H1 (cell line): Measurements from ENCODE around the gene CDC42EP1. TPM values are rescaled to one million over a fixed set of nuclear protein-coding genes. Genes with fewer than 3 reads are reported as not detected.

ENCODE experiments used
- CTCF ChIA-PET: fragments of 300-600 bp; sonication (Branson Sonifier 250); formaldehyde crosslinking; loops from one replicate; lab custom pipeline; 2021; ENCODE audit not compliant: partially characterized antibody; lab: Charles Lee
- POLR2A ChIA-PET: fragments of 300-600 bp; sonication (Branson Sonifier 250); formaldehyde crosslinking; loops from one replicate; lab custom pipeline; 2021; ENCODE audit warnings: inconsistent platforms; ENCODE audit not compliant: partially characterized antibody; lab: Charles Lee
- DNase-seq, 2 experiments: peaks; one replicate each; pipeline versions ENCODE4 v3.0.0 to v3.0.0-alpha.2; 2010 to 2022; ENCODE audit warnings: low spot score in 2 of 2, low read depth in 1 of 2, mixed read lengths in 1 of 2
- FAIRE-seq: peaks from 2 replicates; lab custom pipeline; 2011; peaks lifted over from hg19 to GRCh38; lab: Jason Lieb, UNC
- H2AFZ ChIP-seq: 2 replicates; pipeline ENCODE4 v1.8.1; 2012; ENCODE audit warnings: low read length, inconsistent platforms
- H2AK5ac ChIP-seq: 2 replicates; pipeline ENCODE4 v1.6.1; 2013; ENCODE audit warnings: low read depth, low read length
- H2BK120ac ChIP-seq: replicated peaks from 2 replicates; pipeline ENCODE3; 2013; ENCODE audit warnings: low read depth, low read length, inconsistent platforms
- H2BK12ac ChIP-seq: 2 replicates; pipeline ENCODE4 v1.6.1; 2013; ENCODE audit warnings: low read depth, low read length
- H2BK15ac ChIP-seq: 2 replicates; pipeline ENCODE4 v1.6.1; 2013; ENCODE audit warnings: low read length
- H2BK20ac ChIP-seq: 2 replicates; pipeline ENCODE4 v1.6.1; 2013; ENCODE audit warnings: low read length
- H2BK5ac ChIP-seq: 2 replicates; pipeline ENCODE4 v1.6.1; 2013; ENCODE audit warnings: low read depth, low read length
- H3K14ac ChIP-seq: 2 replicates; pipeline ENCODE4 v1.6.1; 2013; ENCODE audit warnings: inconsistent platforms; ENCODE audit not compliant: insufficient read length
- H3K18ac ChIP-seq: 2 replicates; pipeline ENCODE4 v1.6.1; 2013; ENCODE audit warnings: low read length; ENCODE audit errors: extremely low read depth
- H3K23ac ChIP-seq: 2 replicates; pipeline ENCODE4 v1.6.1; 2013; ENCODE audit warnings: inconsistent platforms; ENCODE audit not compliant: insufficient read length
- H3K23me2 ChIP-seq: 2 replicates; pipeline ENCODE4 v1.6.1; 2013; ENCODE audit warnings: low read depth, low read length
- H3K27ac ChIP-seq: 2 replicates; pipeline ENCODE4 v1.6.1; 2011; ENCODE audit warnings: low read depth, low read length, inconsistent platforms
- H3K27me3 ChIP-seq, 4 experiments: replicated peaks in 1 of 4; 1 replicate in 1 of 4; 2 replicates in 3 of 4; pipeline versions ENCODE4 v1.6.1 to v1.8.1; 2011 to 2013; ENCODE audit warnings: low read length in 3 of 4, mild to moderate bottlenecking in 3 of 4, inconsistent platforms in 2 of 4, mixed read lengths in 2 of 4, moderate library complexity in 1 of 4; ENCODE audit not compliant: control insufficient read depth in 3 of 4, insufficient read depth in 3 of 4; ENCODE audit errors: extremely low read depth in 1 of 4
- H3K36me3 ChIP-seq, 4 experiments: 2 replicates each; pipeline versions ENCODE4 v1.6.1 to v1.8.1; 2011 to 2013; ENCODE audit warnings: mild to moderate bottlenecking in 4 of 4, low read length in 3 of 4, moderate library complexity in 2 of 4, control low read depth in 1 of 4, inconsistent platforms in 1 of 4; ENCODE audit not compliant: insufficient read depth in 4 of 4, control insufficient read depth in 2 of 4
- H3K4ac ChIP-seq: replicated peaks from 2 replicates; pipeline ENCODE3; 2013; ENCODE audit warnings: low read length, low read depth, mixed read lengths, inconsistent platforms; ENCODE audit not compliant: insufficient read length
- H3K4me1 ChIP-seq, 4 experiments: replicated peaks in 1 of 4; 1 replicate in 1 of 4; 2 replicates in 3 of 4; pipeline versions ENCODE4 v1.6.1 to v1.8.1; 2011 to 2013; ENCODE audit warnings: low read length in 3 of 4, inconsistent platforms in 2 of 4, mixed read lengths in 1 of 4; ENCODE audit not compliant: insufficient read depth in 4 of 4, control insufficient read depth in 3 of 4
- H3K4me2 ChIP-seq, 2 experiments: 2 replicates each; pipeline versions ENCODE4 v1.6.1 to v1.8.1; 2011 to 2013; ENCODE audit warnings: low read depth in 2 of 2, low read length in 2 of 2, control low read depth in 1 of 2, inconsistent platforms in 1 of 2, mild to moderate bottlenecking in 1 of 2; ENCODE audit not compliant: insufficient read depth in 1 of 2
- H3K4me3 ChIP-seq, 4 experiments: fragments of 200-600, 300-600 bp in 1 of 4; sonication (generic), shearing (Covaris generic), sonication (Bioruptor Twin) in 1 of 4; 2 replicates each; pipeline versions ENCODE4 v1.5.1 to v1.8.1; 2011 to 2016; ENCODE audit warnings: low read length in 4 of 4, low read depth in 3 of 4, control low read depth in 2 of 4, inconsistent platforms in 2 of 4, mild to moderate bottlenecking in 2 of 4, mixed read lengths in 1 of 4, moderate library complexity in 1 of 4; ENCODE audit not compliant: insufficient read depth in 2 of 4; ENCODE audit errors: extremely low read depth in 1 of 4
- H3K56ac ChIP-seq: replicated peaks from 2 replicates; pipeline ENCODE3; 2013; ENCODE audit warnings: low read depth, mild to moderate bottlenecking, mixed read lengths, low read length, inconsistent platforms; ENCODE audit not compliant: insufficient read length
- H3K79me1 ChIP-seq: 2 replicates; pipeline ENCODE4 v1.6.1; 2013; ENCODE audit warnings: low read depth, low read length, control low read depth
- H3K79me2 ChIP-seq, 2 experiments: 2 replicates each; pipeline versions ENCODE4 v1.6.1 to v1.8.1; 2012 to 2013; ENCODE audit warnings: low read length in 2 of 2, mild to moderate bottlenecking in 2 of 2, inconsistent platforms in 1 of 2; ENCODE audit not compliant: insufficient read depth in 2 of 2, control insufficient read depth in 1 of 2
- H3K9ac ChIP-seq, 4 experiments: replicated peaks in 1 of 4; 1 replicate in 1 of 4; 2 replicates in 3 of 4; pipeline versions ENCODE4 v1.6.1 to v1.8.1; 2011 to 2013; ENCODE audit warnings: low read depth in 3 of 4, low read length in 3 of 4, control low read depth in 2 of 4, mild to moderate bottlenecking in 2 of 4, moderate library complexity in 2 of 4, inconsistent platforms in 1 of 4; ENCODE audit errors: extremely low read depth in 1 of 4
- H3K9me3 ChIP-seq, 2 experiments: 2 replicates each; pipeline versions ENCODE4 v1.6.1 to v1.8.1; 2012 to 2013; ENCODE audit warnings: mild to moderate bottlenecking in 2 of 2, moderate library complexity in 2 of 2, control low read depth in 1 of 2, inconsistent platforms in 1 of 2, low read depth in 1 of 2, low read length in 1 of 2, mixed read lengths in 1 of 2; ENCODE audit not compliant: insufficient read depth in 2 of 2
- H4K20me1 ChIP-seq, 2 experiments: replicated peaks in 1 of 2; 2 replicates each; pipeline versions ENCODE3 to v1.8.1; 2011 to 2013; ENCODE audit warnings: inconsistent platforms in 2 of 2, low read length in 2 of 2, mild to moderate bottlenecking in 1 of 2; ENCODE audit not compliant: insufficient read depth in 2 of 2, control insufficient read depth in 1 of 2
- H4K5ac ChIP-seq: 2 replicates; pipeline ENCODE4 v1.6.1; 2013; ENCODE audit warnings: low read length, low read depth, mixed read lengths, inconsistent platforms; ENCODE audit not compliant: insufficient read length
- H4K8ac ChIP-seq: 2 replicates; pipeline ENCODE4 v1.8.0; 2013; ENCODE audit warnings: mild to moderate bottlenecking, moderate library complexity, low read length, inconsistent platforms; ENCODE audit not compliant: insufficient read depth; ENCODE audit errors: extremely low read depth
- H4K91ac ChIP-seq: replicated peaks from 2 replicates; pipeline ENCODE3; 2013; ENCODE audit warnings: low read length, mixed read lengths, inconsistent platforms; ENCODE audit not compliant: insufficient read length
- BRCA1 ChIP-seq: IDR thresholded peaks from 2 replicates; pipeline ENCODE4 v1.6.1; 2012; ENCODE audit warnings: low read depth, low read length, improper control_type of control experiment
- CREB1 ChIP-seq: IDR thresholded peaks from 2 replicates; pipeline ENCODE4 v1.6.1; 2012; ENCODE audit warnings: inconsistent platforms
- E2F6 ChIP-seq: IDR thresholded peaks from 2 replicates; pipeline ENCODE4 v1.6.1; 2012; ENCODE audit warnings: inconsistent platforms
- JUN ChIP-seq: IDR thresholded peaks from 2 replicates; pipeline ENCODE4 v1.6.1; 2011; ENCODE audit warnings: low read depth, mild to moderate bottlenecking, improper control_type of control experiment, low read length
- JUND ChIP-seq: IDR thresholded peaks from 2 replicates; pipeline ENCODE4 v1.6.1; 2011; ENCODE audit warnings: mild to moderate bottlenecking, improper control_type of control experiment, low read length
- RAD21 ChIP-seq, 2 experiments: IDR thresholded peaks in 1 of 2; conservative IDR thresholded peaks in 1 of 2; 2 replicates each; pipeline ENCODE4 v1.6.1; 2011; ENCODE audit warnings: low read depth in 2 of 2, low read length in 2 of 2, improper control_type of control experiment in 1 of 2, inconsistent platforms in 1 of 2, mild to moderate bottlenecking in 1 of 2, moderate library complexity in 1 of 2
- RBBP5 ChIP-seq: IDR thresholded peaks from 2 replicates; pipeline ENCODE4 v1.7.1; 2012; ENCODE audit warnings: low read depth, mild to moderate bottlenecking, inconsistent platforms, low read length, moderate library complexity, borderline replicate concordance
- SIN3A ChIP-seq, 2 experiments: IDR thresholded peaks in 1 of 2; conservative IDR thresholded peaks in 1 of 2; 2 replicates each; pipeline ENCODE4 v1.6.1; 2011 to 2012; ENCODE audit warnings: low read length in 2 of 2, improper control_type of control experiment in 1 of 2, low read depth in 1 of 2, mild to moderate bottlenecking in 1 of 2
- SP4 ChIP-seq: IDR thresholded peaks from 2 replicates; pipeline ENCODE4 v1.6.1; 2012; ENCODE audit warnings: low read length, inconsistent platforms
- TCF12 ChIP-seq: IDR thresholded peaks from 2 replicates; pipeline ENCODE4 v1.6.1; 2011; ENCODE audit warnings: low read depth, mild to moderate bottlenecking, low read length
- YY1 ChIP-seq: IDR thresholded peaks from 2 replicates; pipeline ENCODE4 v1.6.1; 2011; ENCODE audit warnings: low read depth, mild to moderate bottlenecking, low read length
- WGBS, 2 experiments: shearing (Covaris generic) in 1 of 2; methylation state at CpG; one replicate each; pipeline versions ENCODE4 v1.1.6 to v1.1.7; 2013 to 2015; ENCODE audit warnings: low lambda C conversion rate in 2 of 2, mixed read lengths in 2 of 2, inconsistent platforms in 1 of 2, low coverage in 1 of 2, missing lambda C conversion rate in 1 of 2; ENCODE audit not compliant: insufficient replicate concordance in 2 of 2, insufficient coverage in 1 of 2, insufficient read length in 1 of 2; ENCODE audit errors: extremely low coverage in 1 of 2, missing lambda C conversion rate in 1 of 2; 5-methylcytosine and 5-hydroxymethylcytosine counted together
- polyA plus RNA-seq, 7 experiments: library from polyadenylated mRNA; depleted of rRNA in 3 of 7; stranded (reverse) in 5 of 7; unstranded in 2 of 7; fragments of >200 nt in 5 of 7; fragments of 200-250 nt in 2 of 7; gene quantifications; 1 replicate in 5 of 7; 2 replicates in 1 of 7; 4 replicates in 1 of 7; pipeline versions ENCODE4 v1.2.1 to v1.2.3, GENCODE V29; 2011 to 2013; ENCODE audit warnings: missing spikeins in 2 of 7, mixed read lengths in 2 of 7
- total RNA-seq: library from RNA; stranded (reverse); fragmentation: NEBNext Ultra II Directional; extraction: Animal tissue kit (Norgen Biotek cat#: 25700); gene quantifications from 2 replicates; pipeline ENCODE4 v1.2.1, GENCODE V29; 2021

Gene CDC42EP1
- total and polyA plus RNA-seq, 2 of the 8 experiments (the other 6 are each of a cell fraction or from before 2014, with no cell fraction given): 8.3 to 11.2 TPM

GRCh38 chr22:37538590-37539357 lies 21.5 kb upstream of the CDC42EP1 start:
- Histone ChIP-seq H2BK20ac (no peak overlapping the region), H3K18ac (no peak overlapping the region), H3K9me3 (no peaks in the 10 kb centered on the region), H3K23ac (no peak overlapping the region), H3K23me2 (no peaks in the 10 kb centered on the region), H2AK5ac (no peak overlapping the region), H3K4me2 (no peak overlapping the region; a peak in 1 of 4 replicates), H2AFZ (0 out of 2 replicates have a peak overlapping the region, but pooled peaks have one; percentile 24), H3K4me1 (peaks cover 0 to 4% (median 0%) of the 10 kb centered on the region in 4 experiments; a peak in 2 of 7 replicates), H4K5ac (no peak overlapping the region), H4K8ac (peak overlapping the region; percentile 38; the same call in 1 of the 2 replicates), H3K56ac (no peak overlapping the region), H2BK15ac (no peak overlapping the region), H3K4me3 (no peak overlapping the region), H2BK5ac (no peak overlapping the region), H3K4ac (no peak overlapping the region), H4K91ac (no peak overlapping the region), H3K36me3 (no peaks in the 10 kb centered on the region), H2BK120ac (no peak overlapping the region), H3K79me2 (no peaks in the 10 kb centered on the region), H3K79me1 (no peaks in the 10 kb centered on the region; the same call in 1 of the 2 replicates), H4K20me1 (peaks cover 0 to 1% of the 10 kb centered on the region in 2 experiments), H3K27me3 (no peaks in the 10 kb centered on the region; a peak in 1 of 7 replicates), H3K27ac (no peak overlapping the region), H3K9ac (no peak overlapping the region), H3K14ac (no peak overlapping the region), H2BK12ac (no peak overlapping the region)
- CTCF ChIA-PET: interaction anchor here (0.6 to 16.8 kb wide), 24 partner anchors 8 to 309 kb away, joined by 3 to 1347 read pairs (median 4); partner anchors contain the start of genes CARD10, CDC42EP1 and LGALS2
- 48% methylated on average over 20 of the region's 20 CpGs; no CpG with 5 or more reads in 1 of the 2 experiments for WGBS, 2 experiments
- FAIRE-seq: peak; percentile 93
- POLR2A ChIA-PET: interaction anchor here (1.1 to 2.5 kb wide), 5 partner anchors 20 to 69 kb away, joined by 3 to 13 read pairs (median 6); partner anchors contain the start of gene GGA1
- peak; percentile 88 to 95 for DNase-seq
- TF ChIP-seq BRCA1 (no peak), JUND (peak; percentile 46; the same call in 1 of the 2 replicates), TCF12 (peak; percentile 47; the same call in 1 of the 2 replicates), CREB1 (peak; percentile 74), YY1 (peak; percentile 43; the same call in 1 of the 2 replicates), RBBP5 (no peak), RAD21 (IDR thresholded peaks at IDR 0.05 in 1 of 2, conservative IDR thresholded peaks at IDR 0.05 in 1 of 2; ENCODE audit: low read depth in 2 of 2, low read length in 2 of 2) (peak; percentile 100), SIN3A (conservative IDR thresholded peaks at IDR 0.05 in 1 of 2, IDR thresholded peaks at IDR 0.05 in 1 of 2; ENCODE audit: low read depth in 1 of 2, low read length in 2 of 2) (peak in 1 of 2 experiments; percentile 61; a peak in 1 of 4 replicates), JUN (no peak), E2F6 (no peak), SP4 (no peak)
